ENCODE measurements around the gene NUP133.

GRCh38 chr1:229506633-229507032 is 1.5 kb downstream of the NUP133 start:
- TF ChIP-seq CTCF (IDR thresholded peaks at IDR 0.05 in 8 of 11, conservative IDR thresholded peaks at IDR 0.05 in 3 of 11) = no peak
- no peak for TF ChIP-seq POLR2A (IDR thresholded peaks at IDR 0.05)
